GM12874 (cell line): ENCODE data around the gene CSTB.

Source experiments
- TF ChIP-seq, protein P1 (sequence below): IDR thresholded peaks from 2 replicates; pipeline ENCODE4 v1.5.1; 2011; ENCODE audit warnings: low read depth, mild to moderate bottlenecking, control low read depth, low read length, moderate library complexity; ENCODE audit not compliant: insufficient read depth

Gene CSTB

DNA sequence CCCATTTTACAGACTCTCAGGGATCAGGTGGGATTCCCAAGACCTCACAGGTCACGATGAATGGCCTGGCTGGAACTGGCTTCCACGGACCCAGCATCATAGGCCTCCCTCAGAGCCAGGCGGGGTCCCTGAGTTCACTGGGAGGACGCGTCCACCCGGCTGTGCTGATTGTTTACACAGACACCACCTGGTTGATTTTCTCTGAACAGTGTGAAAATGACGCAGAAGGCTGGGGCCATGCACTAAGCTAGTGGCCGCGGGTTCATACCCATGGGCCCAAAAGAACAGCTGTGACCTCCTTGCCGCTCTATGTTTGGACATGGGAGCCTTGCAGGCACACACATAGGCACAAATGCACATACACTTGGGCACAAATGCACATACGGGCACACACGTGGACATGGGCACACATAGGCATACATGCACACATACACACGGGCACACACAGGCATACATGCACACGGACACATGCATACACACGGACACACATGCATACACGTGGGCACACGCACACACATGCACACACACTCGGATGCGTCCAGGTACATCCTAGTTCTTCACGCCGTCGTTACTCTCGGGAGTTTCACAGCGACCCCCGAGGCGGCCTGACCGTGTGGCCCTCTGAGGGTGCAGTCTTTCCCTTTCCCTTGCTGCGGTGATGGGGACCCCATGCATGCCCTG lies 23.2 kb downstream of the CSTB start:
- TF ChIP-seq, protein P1, sequence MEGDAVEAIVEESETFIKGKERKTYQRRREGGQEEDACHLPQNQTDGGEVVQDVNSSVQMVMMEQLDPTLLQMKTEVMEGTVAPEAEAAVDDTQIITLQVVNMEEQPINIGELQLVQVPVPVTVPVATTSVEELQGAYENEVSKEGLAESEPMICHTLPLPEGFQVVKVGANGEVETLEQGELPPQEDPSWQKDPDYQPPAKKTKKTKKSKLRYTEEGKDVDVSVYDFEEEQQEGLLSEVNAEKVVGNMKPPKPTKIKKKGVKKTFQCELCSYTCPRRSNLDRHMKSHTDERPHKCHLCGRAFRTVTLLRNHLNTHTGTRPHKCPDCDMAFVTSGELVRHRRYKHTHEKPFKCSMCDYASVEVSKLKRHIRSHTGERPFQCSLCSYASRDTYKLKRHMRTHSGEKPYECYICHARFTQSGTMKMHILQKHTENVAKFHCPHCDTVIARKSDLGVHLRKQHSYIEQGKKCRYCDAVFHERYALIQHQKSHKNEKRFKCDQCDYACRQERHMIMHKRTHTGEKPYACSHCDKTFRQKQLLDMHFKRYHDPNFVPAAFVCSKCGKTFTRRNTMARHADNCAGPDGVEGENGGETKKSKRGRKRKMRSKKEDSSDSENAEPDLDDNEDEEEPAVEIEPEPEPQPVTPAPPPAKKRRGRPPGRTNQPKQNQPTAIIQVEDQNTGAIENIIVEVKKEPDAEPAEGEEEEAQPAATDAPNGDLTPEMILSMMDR: no peak

DNA sequence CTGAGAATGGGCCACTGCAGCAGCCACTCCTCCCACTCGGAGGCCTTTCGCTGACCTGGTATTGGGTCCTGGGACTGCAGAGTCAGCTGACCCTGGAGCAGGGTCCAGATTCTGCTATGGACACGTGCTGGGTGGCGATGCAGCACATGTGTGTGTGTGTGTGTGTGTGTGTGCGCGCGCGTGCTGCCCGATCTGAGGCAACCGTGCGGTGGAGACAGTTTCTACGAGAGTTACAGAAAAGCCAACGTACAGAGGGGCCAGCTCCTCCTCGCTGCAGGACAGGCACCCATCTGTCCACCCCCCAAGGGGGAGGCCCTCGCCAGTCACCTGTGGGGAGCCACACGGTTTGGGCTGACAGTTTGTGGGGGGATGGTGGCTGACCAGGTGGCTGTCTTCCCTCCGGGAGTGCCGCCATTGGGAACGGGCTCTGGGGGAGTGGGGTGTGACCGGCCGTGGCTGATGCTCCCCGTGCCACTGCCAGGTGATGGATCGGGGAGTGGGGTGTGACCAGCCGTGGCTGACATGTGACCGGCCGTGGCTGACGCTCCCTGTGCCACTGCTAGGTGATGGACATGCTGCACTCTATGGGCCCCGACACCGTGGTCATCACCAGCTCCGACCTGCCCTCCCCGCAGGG lies 24.0 kb downstream of the CSTB start:
- TF ChIP-seq, protein P1: no peak

DNA sequence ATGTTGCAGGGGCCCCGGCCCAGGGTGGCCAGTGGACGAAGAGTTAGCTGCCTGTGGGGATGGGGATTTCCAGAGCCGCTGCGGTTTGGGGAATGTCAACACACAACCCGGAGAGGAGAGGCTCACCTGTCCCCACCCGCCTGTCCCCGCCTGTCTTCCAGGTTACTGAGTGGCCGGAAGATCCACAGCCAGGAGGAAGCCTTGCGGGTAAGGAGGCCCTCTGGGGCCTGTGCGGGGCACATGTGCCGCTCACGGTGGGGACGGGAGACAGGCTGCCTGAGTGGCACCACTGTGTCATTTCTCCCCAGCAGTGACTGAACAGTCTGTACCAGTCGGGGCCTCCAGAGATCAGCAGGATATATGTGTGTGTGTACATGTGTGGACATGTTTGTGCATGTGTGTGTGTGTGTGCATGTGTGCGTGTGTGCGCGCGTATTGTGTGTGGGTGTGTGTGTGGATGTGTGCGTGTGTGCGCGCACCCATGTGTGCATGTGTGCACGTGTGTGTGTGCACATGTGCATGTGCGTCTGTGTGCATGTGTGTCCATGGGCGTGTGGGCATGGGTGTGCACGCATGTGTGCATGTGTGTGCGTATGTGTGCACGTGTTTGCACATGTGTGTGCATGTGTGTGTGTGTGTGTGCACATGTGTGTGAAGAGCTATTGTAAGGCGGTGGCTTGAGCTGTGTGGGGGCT lies 25.6 kb downstream of the CSTB start:
- TF ChIP-seq, protein P1: no peak

DNA sequence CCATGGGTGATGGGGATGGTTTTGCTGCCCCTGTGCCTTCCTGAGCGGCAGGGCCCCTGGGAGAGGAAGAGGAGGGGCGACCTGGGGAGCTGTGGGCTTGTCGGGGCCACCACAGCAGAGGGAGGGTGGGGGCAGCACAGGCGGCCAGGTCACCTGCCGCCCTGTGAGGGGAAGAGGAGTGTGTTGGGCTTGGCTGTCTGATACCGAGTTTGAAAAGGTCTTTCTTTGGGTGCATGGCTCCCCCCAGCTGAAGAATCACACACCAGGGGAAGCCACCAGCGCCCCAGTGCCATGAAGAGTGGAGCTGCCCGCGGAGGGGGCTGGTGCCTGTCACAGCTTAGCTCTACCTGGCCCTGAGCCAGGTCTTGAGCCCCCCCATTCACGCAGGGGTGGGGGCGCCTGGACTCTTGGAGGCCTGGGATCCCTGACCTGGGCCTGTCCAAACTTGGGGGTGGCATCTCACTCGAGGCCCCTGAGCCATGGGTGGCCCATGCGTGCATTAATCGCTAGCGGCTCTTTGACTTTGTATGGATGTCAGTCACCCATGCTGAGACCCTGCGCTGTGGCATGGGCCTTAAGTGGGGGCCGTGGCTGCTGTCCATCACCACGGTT lies 26.4 kb downstream of the CSTB start:
- TF ChIP-seq, protein P1: no peak

DNA sequence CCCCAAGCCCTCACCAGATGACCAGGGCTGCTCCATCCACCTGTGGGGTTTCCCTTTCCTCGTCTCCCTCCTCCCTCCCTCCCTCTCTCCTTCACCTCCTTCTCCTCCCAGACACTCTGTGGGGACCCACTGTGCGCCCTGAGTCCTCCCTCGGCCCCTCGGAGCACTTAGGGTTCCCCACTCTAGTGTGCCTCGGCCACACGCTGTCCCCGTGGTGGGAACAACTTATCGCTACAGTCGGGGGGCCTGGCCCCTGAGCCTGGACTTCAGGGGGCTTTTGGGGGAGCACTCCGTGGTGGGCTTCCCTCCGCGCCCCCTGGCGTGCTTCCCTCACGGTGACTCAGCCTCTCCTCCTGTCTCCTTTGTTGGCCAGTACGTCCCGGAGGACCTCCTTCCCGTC lies 27.5 kb downstream of the CSTB start:
- TF ChIP-seq, protein P1: no peak

DNA sequence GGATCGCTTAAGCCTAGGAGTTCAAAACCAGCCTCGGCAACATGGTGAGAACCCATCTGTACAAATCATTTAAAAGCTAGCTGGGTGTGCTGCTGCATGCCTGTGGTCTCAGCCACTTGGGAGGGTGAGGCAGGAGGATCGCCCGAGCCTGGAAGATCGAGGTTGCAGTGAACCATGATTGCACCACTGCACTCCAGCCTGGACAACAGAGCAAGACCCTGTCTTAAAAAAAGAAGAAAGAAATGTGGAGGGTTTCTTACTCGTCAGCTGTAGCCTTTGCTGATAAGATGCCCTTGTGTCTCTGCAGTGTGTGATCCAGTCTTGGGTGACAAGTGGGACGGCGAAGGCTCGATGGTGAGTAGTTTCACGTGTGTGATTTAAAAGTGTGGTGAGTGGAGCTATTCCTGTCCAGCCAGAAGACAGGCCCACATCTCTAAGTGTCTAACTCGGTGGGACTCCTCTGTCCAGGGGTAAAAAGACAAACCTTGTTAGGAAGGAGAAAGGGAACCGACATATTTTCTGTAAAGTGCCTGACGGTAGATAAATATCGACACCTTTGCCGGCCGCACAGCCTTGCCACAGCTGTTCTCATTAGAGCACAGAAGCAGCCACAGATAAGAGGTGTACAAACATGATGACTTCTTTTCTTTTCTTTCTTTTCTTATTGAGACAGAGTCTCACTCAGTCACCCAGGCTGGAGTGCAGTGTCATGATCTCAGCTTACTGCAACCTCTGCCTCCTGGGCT lies 30.2 kb downstream of the CSTB start:
- TF ChIP-seq, protein P1: no peak

DNA sequence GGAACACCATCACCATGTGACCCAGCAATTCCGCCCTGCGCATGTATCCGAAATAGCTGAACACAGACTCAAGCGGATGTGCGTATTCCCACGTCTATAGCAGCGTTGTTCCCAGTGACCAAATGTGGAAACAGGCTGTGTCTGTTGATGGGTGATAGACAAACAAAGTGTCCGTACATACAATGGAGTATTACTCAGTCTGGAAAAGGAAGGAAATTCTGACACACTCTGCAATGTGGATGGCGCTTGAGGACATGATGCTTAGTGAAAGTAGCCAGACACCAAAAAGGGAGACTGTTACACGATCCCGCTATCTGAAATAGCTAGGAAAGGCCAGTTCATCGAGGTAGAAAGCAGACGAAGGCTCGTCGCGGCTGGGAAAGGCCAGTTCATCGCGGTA lies 31.4 kb downstream of the CSTB start:
- TF ChIP-seq, protein P1: no peak
